Fibroblast of lung (primary cell): ENCODE measurements around the gene PTBP2. TPM values are rescaled to one million over a fixed set of nuclear protein-coding genes. Genes with fewer than 3 reads are reported as not detected.

Source experiments
- DNase-seq, 2 donors: peaks; one replicate each; pipeline versions ENCODE4 v3.0.0 to v3.0.0-alpha.2; 2010; ENCODE audit warnings: low read depth in 2 of 2
- H2AFZ ChIP-seq: 2 replicates; pipeline ENCODE4 v1.5.1; 2012; ENCODE audit warnings: low read length, control low read depth, inconsistent platforms
- H3K27ac ChIP-seq: 2 replicates; pipeline ENCODE4 v1.5.1; 2011; ENCODE audit warnings: low read length, control low read depth; ENCODE audit not compliant: insufficient read depth
- H3K27me3 ChIP-seq: 2 replicates; pipeline ENCODE4 v1.5.1; 2011; ENCODE audit warnings: mild to moderate bottlenecking, low read length; ENCODE audit not compliant: control insufficient read depth, insufficient read depth
- H3K36me3 ChIP-seq: 2 replicates; pipeline ENCODE4 v1.5.1; 2011; ENCODE audit warnings: low read length; ENCODE audit not compliant: control insufficient read depth, insufficient read depth
- H3K4me1 ChIP-seq: 2 replicates; pipeline ENCODE4 v1.5.1; 2011; ENCODE audit warnings: low read length; ENCODE audit not compliant: control insufficient read depth, insufficient read depth; ENCODE audit errors: extremely low read depth
- H3K4me2 ChIP-seq: 2 replicates; pipeline ENCODE4 v1.5.1; 2011; ENCODE audit warnings: low read length, control low read depth; ENCODE audit not compliant: insufficient read depth; ENCODE audit errors: extremely low read depth
- H3K4me3 ChIP-seq, 4 experiments: fragments of 200-600 bp in 1 of 4; sonication (generic) in 1 of 4; replicated peaks in 1 of 4; 2 replicates each; pipeline ENCODE4 v1.5.1; 2011 to 2016; ENCODE audit warnings: low read length in 4 of 4, low read depth in 3 of 4, mild to moderate bottlenecking in 3 of 4, control low read depth in 2 of 4, inconsistent platforms in 1 of 4, mixed read lengths in 1 of 4; ENCODE audit not compliant: insufficient read depth in 1 of 4; ENCODE audit errors: control extremely low read depth in 1 of 4
- H3K79me2 ChIP-seq: 2 replicates; pipeline ENCODE4 v1.5.1; 2012; ENCODE audit warnings: mild to moderate bottlenecking, low read length, inconsistent platforms; ENCODE audit not compliant: control insufficient read depth, insufficient read depth
- H3K9ac ChIP-seq: 2 replicates; pipeline ENCODE4 v1.5.1; 2011; ENCODE audit warnings: mild to moderate bottlenecking, low read length, control low read depth; ENCODE audit not compliant: insufficient read depth
- H3K9me3 ChIP-seq: 2 replicates; pipeline ENCODE4 v1.5.1; 2012; ENCODE audit warnings: low read depth, low read length; ENCODE audit not compliant: control insufficient read depth, insufficient read depth
- H4K20me1 ChIP-seq: 2 replicates; pipeline ENCODE4 v1.5.1; 2011; ENCODE audit warnings: low read length; ENCODE audit not compliant: control insufficient read depth, insufficient read depth; ENCODE audit errors: extremely low read depth
- EZH2 ChIP-seq: IDR thresholded peaks from 2 replicates; pipeline ENCODE4 v1.5.1; 2012; ENCODE audit warnings: low read length, control low read depth, mild to moderate bottlenecking; ENCODE audit errors: missing control alignments
- polyA plus RNA-seq, 2 donors: library from polyadenylated mRNA; depleted of rRNA in 1 of 2; stranded (reverse) in 1 of 2; unstranded in 1 of 2; fragments of >200 nt; gene quantifications; 2 replicates each; pipeline ENCODE4 v1.2.1, GENCODE V29; 2011 to 2012; ENCODE audit warnings: missing spikeins in 1 of 2
- total RNA-seq: library from RNA; depleted of rRNA; stranded (reverse); fragments of >200 nt; gene quantifications from 2 replicates; pipeline ENCODE4 v1.2.1, GENCODE V29; 2014
- TF ChIP-seq, protein P1 (sequence below), 2 donors: IDR thresholded peaks in 1 of 2; conservative IDR thresholded peaks in 1 of 2; 1 replicate in 1 of 2; 2 replicates in 1 of 2; pipeline ENCODE4 v1.5.1; 2011 to 2012; ENCODE audit warnings: low read length in 2 of 2, control low read depth in 1 of 2, inconsistent platforms in 1 of 2, low read depth in 1 of 2, mild to moderate bottlenecking in 1 of 2

Gene PTBP2
- total and polyA plus RNA-seq, 2 donors (not counting 1 experiment from before 2014, with no cell fraction given), result 19.7 to 24.6 TPM

GRCh38 chr1:96695954-96696353 is 25.6 kb upstream of the PTBP2 start:
- H3K27ac ChIP-seq, result no peak overlapping the region
- H2AFZ ChIP-seq, result no peak overlapping the region
- H3K4me2 ChIP-seq, result no peak overlapping the region
- H3K4me1 ChIP-seq, result no peaks in the 10 kb centered on the region
- no peak overlapping the region for H3K9ac ChIP-seq
- no peaks in the 10 kb centered on the region for H3K79me2 ChIP-seq
- no peaks in the 10 kb centered on the region for H3K9me3 ChIP-seq
- H4K20me1 ChIP-seq, result no peaks in the 10 kb centered on the region
- H3K27me3 ChIP-seq, result no peaks in the 10 kb centered on the region
- no peak overlapping the region for H3K4me3 ChIP-seq
- no peak for TF ChIP-seq EZH2
- TF ChIP-seq, protein P1, sequence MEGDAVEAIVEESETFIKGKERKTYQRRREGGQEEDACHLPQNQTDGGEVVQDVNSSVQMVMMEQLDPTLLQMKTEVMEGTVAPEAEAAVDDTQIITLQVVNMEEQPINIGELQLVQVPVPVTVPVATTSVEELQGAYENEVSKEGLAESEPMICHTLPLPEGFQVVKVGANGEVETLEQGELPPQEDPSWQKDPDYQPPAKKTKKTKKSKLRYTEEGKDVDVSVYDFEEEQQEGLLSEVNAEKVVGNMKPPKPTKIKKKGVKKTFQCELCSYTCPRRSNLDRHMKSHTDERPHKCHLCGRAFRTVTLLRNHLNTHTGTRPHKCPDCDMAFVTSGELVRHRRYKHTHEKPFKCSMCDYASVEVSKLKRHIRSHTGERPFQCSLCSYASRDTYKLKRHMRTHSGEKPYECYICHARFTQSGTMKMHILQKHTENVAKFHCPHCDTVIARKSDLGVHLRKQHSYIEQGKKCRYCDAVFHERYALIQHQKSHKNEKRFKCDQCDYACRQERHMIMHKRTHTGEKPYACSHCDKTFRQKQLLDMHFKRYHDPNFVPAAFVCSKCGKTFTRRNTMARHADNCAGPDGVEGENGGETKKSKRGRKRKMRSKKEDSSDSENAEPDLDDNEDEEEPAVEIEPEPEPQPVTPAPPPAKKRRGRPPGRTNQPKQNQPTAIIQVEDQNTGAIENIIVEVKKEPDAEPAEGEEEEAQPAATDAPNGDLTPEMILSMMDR (conservative IDR thresholded peaks at IDR 0.05 in 1 of 2, IDR thresholded peaks at IDR 0.05 in 1 of 2; ENCODE audit: low read depth in 1 of 2, low read length in 2 of 2), result no peak
- no peaks in the 10 kb centered on the region for H3K36me3 ChIP-seq
- DNase-seq, result no peak

DNA sequence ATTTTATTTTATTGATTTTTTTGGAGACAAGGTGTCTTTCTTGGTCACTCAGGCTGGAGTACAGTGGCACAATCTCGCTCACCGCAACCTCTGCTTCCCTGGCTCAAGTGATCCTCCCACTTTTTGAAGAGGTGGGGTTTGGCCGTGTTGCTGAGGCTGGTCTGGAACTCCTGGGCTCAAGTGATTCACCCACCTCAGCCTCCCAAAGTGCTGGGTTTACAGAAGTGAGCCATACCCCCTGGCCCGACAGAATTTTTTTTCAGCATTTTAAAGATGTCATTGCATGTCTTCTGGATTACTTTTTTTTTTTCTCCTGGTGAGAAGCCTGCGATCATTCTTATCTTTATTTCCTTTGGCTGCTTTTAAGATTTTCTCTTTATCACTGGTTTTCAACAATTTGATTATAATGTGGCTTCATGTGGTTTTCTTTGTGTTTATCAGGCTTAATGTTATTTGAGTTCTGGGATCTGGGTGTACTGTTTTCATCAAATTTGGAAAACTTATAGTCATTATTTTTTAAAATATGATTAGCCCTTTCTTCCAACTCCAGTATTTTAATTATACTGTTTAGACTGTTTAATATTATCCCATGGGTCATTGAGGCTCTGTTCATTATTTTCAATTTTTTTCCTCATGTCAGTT is 23.1 kb upstream of the PTBP2 start:
- Histone ChIP-seq H3K27ac (no peak overlapping the region), H3K4me1 (peaks cover under 1% of the 10 kb centered on the region), H3K4me2 (no peak overlapping the region), H3K4me3 (no peak overlapping the region), H3K27me3 (no peaks in the 10 kb centered on the region), H4K20me1 (no peaks in the 10 kb centered on the region), H2AFZ (no peak overlapping the region), H3K36me3 (no peaks in the 10 kb centered on the region), H3K79me2 (no peaks in the 10 kb centered on the region), H3K9me3 (no peaks in the 10 kb centered on the region), H3K9ac (no peak overlapping the region)
- TF ChIP-seq, protein P1 (conservative IDR thresholded peaks at IDR 0.05 in 1 of 2, IDR thresholded peaks at IDR 0.05 in 1 of 2; ENCODE audit: low read depth in 1 of 2, low read length in 2 of 2), result no peak
- TF ChIP-seq EZH2, result no peak
- peak in 1 of 2 donors; percentile 84 for DNase-seq

DNA sequence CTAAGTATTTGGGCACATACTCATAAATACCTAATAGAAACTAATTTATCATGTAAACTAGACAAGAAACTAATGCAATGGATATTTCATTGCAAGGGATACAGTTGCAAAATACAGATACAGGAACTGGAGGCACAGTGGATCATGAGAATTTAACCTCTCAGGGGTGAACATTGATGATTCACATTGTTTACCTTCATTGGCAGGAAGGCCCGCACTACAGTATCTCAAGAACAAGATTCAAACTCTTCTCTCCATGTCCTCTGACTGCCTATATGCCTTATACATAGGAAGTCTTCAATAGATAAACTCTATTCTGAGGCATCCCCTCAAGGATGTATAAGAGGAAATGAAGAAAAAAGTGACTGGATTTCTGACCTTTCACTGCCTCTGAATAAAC is 18.4 kb upstream of the PTBP2 start:
- DNase-seq, result peak; percentile 15 to 55
- Histone ChIP-seq H3K27ac (no peak overlapping the region), H3K27me3 (no peaks in the 10 kb centered on the region), H3K4me1 (peaks cover 2% of the 10 kb centered on the region), H3K4me2 (no peak overlapping the region), H3K4me3 (no peak overlapping the region), H3K9me3 (no peaks in the 10 kb centered on the region), H3K9ac (no peak overlapping the region), H2AFZ (no peak overlapping the region), H4K20me1 (no peaks in the 10 kb centered on the region), H3K79me2 (no peaks in the 10 kb centered on the region), H3K36me3 (no peaks in the 10 kb centered on the region)
- TF ChIP-seq, protein P1 (conservative IDR thresholded peaks at IDR 0.05 in 1 of 2, IDR thresholded peaks at IDR 0.05 in 1 of 2; ENCODE audit: low read depth in 1 of 2, low read length in 2 of 2), result no peak
- TF ChIP-seq EZH2, result no peak
